Measurements from ENCODE around the gene INSC. TPM values are rescaled to one million over a fixed set of nuclear protein-coding genes. Genes with fewer than 3 reads are reported as not detected.

The INSC gene
- total and polyA plus RNA-seq, 9 donors: 0.10 to 0.38 (median 0.21) TPM; not detected in 3

- H3K9me3 ChIP-seq: no peaks in the 10 kb centered on the region
- WGBS, 3 donors: 62 to 78% (median 75%) methylated on average over 1 of the region's 1 CpG
- DNase-seq: no peak
- H3K4me1 ChIP-seq (ENCODE audit: insufficient read depth): no peaks in the 10 kb centered on the region
- intact Hi-C loops (cut with DNase I): no loop called here
- H3K27ac ChIP-seq: no peak overlapping the region
- H3K36me3 ChIP-seq: no peaks in the 10 kb centered on the region
- TF ChIP-seq EP300 (IDR thresholded peaks at IDR 0.05): no peak
- no peak for TF ChIP-seq POLR2A (IDR thresholded peaks at IDR 0.05)
- TF ChIP-seq CTCF (IDR thresholded peaks at IDR 0.05): no peak
- H3K27me3 ChIP-seq: no peaks in the 10 kb centered on the region
- no peak overlapping the region for H3K4me3 ChIP-seq
Measured at GRCh38 chr11:15196704-15197103, 82.0 kb downstream of the INSC start.

- no peaks in the 10 kb centered on the region for H3K36me3 ChIP-seq
- no peaks in the 10 kb centered on the region for H3K9me3 ChIP-seq
- 24 to 46% (median 39%) methylated on average over 2 of the region's 2 CpGs for WGBS, 3 donors
- no peaks in the 10 kb centered on the region for H3K27me3 ChIP-seq
- no peak overlapping the region for H3K27ac ChIP-seq
- H3K4me1 ChIP-seq (ENCODE audit: insufficient read depth): no peaks in the 10 kb centered on the region
- intact Hi-C loops (cut with DNase I): no loop called here
- H3K4me3 ChIP-seq: no peak overlapping the region
- DNase-seq: no peak
- TF ChIP-seq EP300 (IDR thresholded peaks at IDR 0.05) (no peak), CTCF (IDR thresholded peaks at IDR 0.05) (no peak), POLR2A (IDR thresholded peaks at IDR 0.05) (no peak)
Measured at GRCh38 chr11:15197696-15198095, 83.0 kb downstream of the INSC start.

DNA sequence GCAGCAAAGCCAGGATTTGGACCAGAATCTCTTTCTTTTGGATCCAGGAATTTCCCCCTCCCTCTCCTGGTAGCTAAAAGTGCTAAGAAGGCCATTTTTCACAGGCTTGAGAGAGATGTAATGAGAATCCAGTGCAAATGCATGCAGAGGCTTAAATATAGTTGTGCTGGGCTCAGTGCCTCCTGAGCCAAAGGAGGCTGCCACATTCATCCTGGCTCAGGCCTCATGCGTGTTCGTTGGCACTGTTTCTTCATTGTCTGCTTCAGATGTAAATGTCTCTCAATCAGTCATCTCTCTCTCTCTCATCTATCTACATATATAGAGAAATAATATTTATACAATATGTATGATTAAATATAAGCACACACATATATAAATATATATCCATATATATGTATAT, 83.6 kb downstream of the INSC start:
- no peak for DNase-seq
- H3K36me3 ChIP-seq: no peaks in the 10 kb centered on the region
- WGBS, 3 donors: 90 to 100% (median 93%) methylated on average over 2 of the region's 2 CpGs

GRCh38 chr11:15199693-15200092, 85.0 kb downstream of the INSC start:
- 76 to 82% (median 78%) methylated on average over 3 of the region's 3 CpGs for WGBS, 3 donors
- Histone ChIP-seq H3K4me3 (no peak overlapping the region), H3K27ac (no peak overlapping the region), H3K9me3 (no peaks in the 10 kb centered on the region), H3K4me1 (ENCODE audit: insufficient read depth) (no peaks in the 10 kb centered on the region), H3K36me3 (no peaks in the 10 kb centered on the region), H3K27me3 (no peaks in the 10 kb centered on the region)
- intact Hi-C loops (cut with DNase I): no loop called here
- DNase-seq: no peak
- no peak for TF ChIP-seq CTCF (IDR thresholded peaks at IDR 0.05)
- no peak for TF ChIP-seq POLR2A (IDR thresholded peaks at IDR 0.05)
- no peak for TF ChIP-seq EP300 (IDR thresholded peaks at IDR 0.05)

More for the DNA sequence above, 83.6 kb downstream of the INSC start:
- intact Hi-C loops (cut with DNase I): no loop called here
- no peak overlapping the region for H3K27ac ChIP-seq
- H3K4me3 ChIP-seq: no peak overlapping the region
- no peaks in the 10 kb centered on the region for H3K4me1 ChIP-seq (ENCODE audit: insufficient read depth)
- H3K9me3 ChIP-seq: no peaks in the 10 kb centered on the region
- H3K27me3 ChIP-seq: no peaks in the 10 kb centered on the region
- TF ChIP-seq EP300 (IDR thresholded peaks at IDR 0.05) (no peak), CTCF (IDR thresholded peaks at IDR 0.05) (no peak), POLR2A (IDR thresholded peaks at IDR 0.05) (no peak)

Measured in ovary (tissue), 9 donors.